ENCODE results near the gene DMKN. TPM values are rescaled to one million over a fixed set of nuclear protein-coding genes. Genes with fewer than 3 reads are reported as not detected.
A peak's percentile ranks its signal among the peaks of the same experiment; 100 is the strongest.

Gene DMKN, protein sequence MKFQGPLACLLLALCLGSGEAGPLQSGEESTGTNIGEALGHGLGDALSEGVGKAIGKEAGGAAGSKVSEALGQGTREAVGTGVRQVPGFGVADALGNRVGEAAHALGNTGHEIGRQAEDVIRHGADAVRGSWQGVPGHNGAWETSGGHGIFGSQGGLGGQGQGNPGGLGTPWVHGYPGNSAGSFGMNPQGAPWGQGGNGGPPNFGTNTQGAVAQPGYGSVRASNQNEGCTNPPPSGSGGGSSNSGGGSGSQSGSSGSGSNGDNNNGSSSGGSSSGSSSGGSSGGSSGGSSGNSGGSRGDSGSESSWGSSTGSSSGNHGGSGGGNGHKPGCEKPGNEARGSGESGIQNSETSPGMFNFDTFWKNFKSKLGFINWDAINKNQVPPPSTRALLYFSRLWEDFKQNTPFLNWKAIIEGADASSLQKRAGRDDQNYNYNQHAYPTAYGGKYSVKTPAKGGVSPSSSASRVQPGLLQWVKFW
- 100 to 1,000 TPM in 4 of 5 donors, 10 to 100 TPM in 1; 91.2 to 146 (median 119) TPM for polyA plus RNA-seq (ENCODE audit: insufficient read depth in 1 of 5, insufficient read length in 5 of 5, low replicate concordance in 1 of 5)
- long read RNA-seq, donor 1, partial matches to known transcripts, result 0 of 22 reads
- long read RNA-seq, donor 1, other reads (novel, unspliced or antisense), result 0 of 22 reads
- long read RNA-seq, donor 2, partial matches to known transcripts, result 0 of 8 reads
- long read RNA-seq, donor 2, other reads (novel, unspliced or antisense), result 0 of 8 reads
- long read RNA-seq, donor 3, partial matches to known transcripts, result 0 of 12 reads
- long read RNA-seq, donor 3, other reads (novel, unspliced or antisense), result 0 of 12 reads
- long read RNA-seq, donor 4, partial matches to known transcripts, result 0 of 9 reads
- long read RNA-seq, donor 4, other reads (novel, unspliced or antisense), result 0 of 9 reads
- long read RNA-seq, donor 5, partial matches to known transcripts, result 0 of 22 reads
- long read RNA-seq, donor 5, other reads (novel, unspliced or antisense), result 0 of 22 reads
- long read RNA-seq, donor 6, partial matches to known transcripts, result 0 of 12 reads
- long read RNA-seq, donor 6, other reads (novel, unspliced or antisense), result 0 of 12 reads
- long read RNA-seq, donor 7, partial matches to known transcripts, result 0 of 4 reads
- long read RNA-seq, donor 7, other reads (novel, unspliced or antisense), result 0 of 4 reads
- long read RNA-seq, donor 8, partial matches to known transcripts, result 0 of 2 reads
- long read RNA-seq, donor 8, other reads (novel, unspliced or antisense), result 0 of 2 reads

DNA sequence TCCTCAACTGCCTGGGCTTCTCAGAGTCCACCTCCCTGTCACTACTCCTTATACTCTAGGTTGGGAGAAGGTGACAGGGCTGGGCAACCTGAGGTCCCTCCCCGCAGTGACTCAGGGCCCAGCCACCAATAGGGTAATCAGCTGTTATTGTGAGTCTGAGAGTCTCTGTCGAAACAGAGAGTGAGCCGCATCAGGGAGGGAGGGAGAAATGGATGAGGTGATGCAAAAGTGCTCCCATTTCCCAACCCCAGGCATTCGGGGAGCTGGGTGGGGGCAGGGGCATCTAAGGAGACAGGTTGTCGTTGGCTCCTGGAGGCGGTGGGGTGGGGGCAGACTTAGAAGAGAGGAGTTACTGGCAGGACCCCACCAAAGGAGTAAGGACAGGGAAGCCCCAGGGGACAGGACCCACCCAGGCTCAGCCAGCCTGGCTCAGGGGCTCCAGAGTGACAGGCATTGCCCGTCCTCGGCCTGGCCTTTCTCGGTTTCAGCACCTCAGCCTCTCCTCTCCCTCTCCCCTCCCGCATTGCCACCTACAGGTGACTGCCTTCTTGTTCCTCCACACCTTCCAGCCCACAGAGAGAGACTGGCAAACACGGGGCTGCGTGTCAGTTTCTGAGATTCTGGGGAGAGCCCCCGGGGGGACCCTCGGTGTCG lies at the start of gene DMKN:
TSS of gene DMKN (minus strand) at position 22 of the 654 bp plus-strand sequence. CDS start 174 bp downstream, outside the sequence.
- no peak for DNase-seq

DNA sequence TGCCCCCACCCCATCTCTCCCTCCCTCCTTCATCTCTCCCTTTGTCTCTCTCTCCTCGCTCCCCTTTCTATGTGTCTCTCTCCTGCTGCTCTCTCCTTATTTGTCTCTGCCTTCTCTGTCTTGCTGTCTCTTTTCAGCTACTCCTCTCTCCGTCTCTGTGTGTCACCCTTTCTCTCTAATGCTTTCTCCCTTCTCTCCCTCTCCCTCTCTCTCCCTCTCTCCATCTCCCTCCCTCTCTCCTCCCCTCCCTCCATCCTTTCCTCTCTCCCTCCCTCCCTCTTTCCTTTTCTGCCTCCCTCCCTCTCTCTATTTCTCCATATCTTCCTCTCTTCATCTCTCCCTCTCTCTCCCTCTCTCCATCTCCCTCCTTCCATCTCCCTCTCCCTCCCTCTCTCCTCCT lies 49.3 kb upstream of the DMKN start:
- no peak for DNase-seq

DNA sequence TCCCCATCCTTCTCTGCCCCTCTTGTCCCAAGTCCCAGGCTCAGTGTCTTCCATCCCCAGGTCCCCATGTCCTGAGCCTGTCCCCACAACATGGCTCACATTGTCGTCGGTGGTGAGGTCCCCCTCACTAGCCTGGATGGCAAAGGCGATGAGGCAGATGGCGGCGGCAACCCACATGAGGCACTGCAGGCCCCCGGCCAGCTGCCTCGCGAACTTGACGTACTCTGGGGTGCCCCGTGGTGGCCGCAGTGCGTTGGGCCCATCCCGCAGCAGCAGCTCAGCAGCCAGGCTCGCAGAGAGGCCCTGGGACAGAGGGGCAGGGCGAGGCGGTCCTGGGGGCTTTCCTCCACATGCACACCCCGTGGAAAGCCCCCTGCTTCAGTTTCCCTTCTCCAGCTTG lies 48.9 kb upstream of the DMKN start:
- DNase-seq, result no peak

DNA sequence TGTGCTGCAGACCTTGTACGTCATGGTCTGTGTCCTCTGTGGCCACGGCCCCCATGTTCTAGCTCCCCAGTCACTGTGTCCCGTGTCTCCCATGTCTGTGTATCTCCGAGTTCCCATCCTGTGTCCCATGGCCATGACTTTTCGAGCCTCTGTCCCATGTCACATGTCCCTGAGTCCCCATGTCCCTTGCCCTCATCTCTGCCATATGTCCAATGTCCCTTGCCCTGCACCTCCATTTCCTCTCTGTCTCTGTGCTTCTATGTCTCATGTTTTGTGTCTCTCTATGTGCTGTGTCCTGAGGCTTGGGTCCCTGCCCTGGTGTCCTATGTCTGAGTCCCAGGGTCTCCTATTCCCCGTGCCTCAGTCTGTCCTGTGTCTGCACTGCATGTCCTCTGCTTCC lies 48.0 kb upstream of the DMKN start:
- DNase-seq, result no peak

DNA sequence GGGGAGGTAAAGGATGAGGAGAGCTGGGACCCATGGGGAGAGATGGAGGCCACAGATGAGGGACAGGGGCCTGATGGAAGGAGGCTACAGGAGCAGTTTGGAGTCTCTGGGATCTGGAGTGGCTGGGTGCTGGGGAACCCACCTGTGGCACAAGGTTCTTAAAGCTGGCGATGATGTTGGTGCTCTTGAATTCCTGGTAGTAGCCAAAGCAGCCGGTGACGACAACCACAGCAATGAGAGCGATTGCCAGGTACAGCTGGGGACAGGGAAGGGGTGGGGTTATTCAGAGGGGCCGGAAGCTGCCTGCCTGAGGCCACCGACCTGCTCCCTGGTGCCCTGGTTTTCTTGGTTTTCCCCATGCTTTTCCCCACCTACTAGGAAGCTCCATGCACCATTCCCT lies 47.2 kb upstream of the DMKN start:
- no peak for DNase-seq

DNA sequence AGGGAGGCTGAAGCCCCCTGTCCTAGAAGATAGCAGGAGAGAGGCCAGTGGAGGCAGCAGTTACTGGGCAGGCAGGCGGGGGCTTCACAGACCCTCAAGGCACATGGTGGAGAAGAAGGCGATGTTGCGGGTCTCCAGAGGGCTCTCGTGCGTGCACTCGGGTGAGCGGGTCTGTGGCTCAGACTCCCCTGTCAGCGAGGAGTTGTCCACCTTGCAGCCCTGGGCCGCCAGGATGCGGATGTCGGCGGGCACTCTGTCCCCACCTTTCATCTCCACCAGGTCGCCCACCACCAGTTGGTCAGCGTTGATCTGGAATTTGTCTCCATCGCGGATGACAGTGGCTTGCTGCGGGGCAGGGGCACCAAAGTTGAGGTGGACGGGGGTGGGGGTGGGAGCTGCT lies 46.8 kb upstream of the DMKN start:
- no peak for DNase-seq

DNA sequence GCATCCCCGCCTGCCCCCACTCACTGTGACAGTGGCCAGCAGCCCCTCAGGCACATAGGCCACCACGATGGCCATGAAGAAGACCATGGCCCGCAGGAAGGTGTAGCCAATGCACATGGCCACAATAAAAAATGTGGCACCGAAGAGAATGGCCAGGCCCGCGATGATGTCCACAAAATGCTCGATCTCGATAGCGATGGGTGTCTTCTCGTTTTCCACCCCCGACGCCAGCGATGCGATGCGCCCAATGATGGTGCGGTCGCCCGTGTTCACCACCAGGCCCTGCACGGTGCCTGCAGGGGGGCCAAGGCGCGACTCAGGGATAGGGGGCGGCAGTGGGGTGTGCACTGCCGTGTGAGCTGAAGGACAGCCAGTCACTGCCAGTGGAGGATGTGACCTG lies 46.3 kb upstream of the DMKN start:
- DNase-seq, result no peak

DNA sequence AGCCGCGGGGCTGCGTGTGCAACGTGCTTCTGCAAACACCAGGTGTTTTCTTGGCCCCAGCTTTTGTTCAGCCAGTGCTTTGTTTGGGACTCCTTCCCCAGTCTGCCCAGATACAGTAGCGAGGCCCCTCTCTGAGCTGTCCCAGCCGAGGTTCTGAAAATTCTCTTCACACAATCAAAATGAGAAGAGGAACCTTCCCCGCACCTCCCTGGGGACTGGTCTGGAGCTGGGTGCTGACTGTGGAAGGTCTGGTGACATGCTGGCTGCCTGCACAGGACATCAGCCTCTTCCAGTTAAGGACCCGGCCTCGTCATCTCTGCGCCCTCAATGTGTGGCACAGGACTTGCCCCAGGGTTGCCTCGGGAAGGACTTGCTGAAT lies 45.8 kb upstream of the DMKN start:
- DNase-seq, result no peak

DNA sequence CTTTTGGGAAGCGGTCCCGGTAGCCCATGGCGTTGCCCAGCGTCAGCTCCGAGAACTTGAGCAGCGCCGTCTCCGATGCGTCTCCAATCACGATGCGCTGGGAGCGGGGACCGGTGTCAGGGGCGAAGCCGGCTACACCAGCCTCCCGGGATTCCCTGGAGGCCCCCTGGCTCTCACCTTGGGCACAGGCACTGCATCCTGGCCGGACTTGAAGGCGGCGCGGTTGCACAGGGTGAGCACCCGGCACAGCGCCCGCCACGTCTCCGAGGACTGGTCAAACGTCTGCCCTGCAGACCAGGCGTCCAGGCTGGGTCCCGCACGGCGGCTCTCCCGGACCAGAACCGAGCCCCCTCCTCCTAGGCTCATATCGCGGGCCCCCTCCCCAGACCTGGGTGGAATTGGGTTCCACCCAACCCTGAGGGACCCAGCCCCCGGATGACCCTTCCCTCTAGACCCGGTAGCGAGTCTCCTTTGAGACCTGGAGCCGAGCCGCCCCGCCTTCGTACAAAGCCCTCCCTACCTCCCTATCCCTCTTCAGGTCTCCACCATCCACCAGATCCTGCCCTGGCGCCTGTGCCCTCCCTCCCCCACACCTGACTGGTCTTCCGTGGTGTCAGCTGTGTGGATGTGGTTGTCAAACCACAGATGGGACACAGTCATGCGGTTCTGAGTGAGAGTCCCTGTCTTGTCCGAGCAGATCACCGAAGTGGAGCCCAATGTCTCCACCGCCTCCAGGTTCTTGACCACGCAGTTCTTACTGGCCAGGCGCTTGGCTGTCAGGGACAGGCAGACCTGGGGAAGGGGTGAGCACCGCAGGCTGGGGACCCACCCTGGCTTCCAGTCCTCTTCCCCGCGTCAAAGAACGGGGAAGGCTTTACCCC lies 45.2 kb upstream of the DMKN start:
- no peak for DNase-seq

DNA sequence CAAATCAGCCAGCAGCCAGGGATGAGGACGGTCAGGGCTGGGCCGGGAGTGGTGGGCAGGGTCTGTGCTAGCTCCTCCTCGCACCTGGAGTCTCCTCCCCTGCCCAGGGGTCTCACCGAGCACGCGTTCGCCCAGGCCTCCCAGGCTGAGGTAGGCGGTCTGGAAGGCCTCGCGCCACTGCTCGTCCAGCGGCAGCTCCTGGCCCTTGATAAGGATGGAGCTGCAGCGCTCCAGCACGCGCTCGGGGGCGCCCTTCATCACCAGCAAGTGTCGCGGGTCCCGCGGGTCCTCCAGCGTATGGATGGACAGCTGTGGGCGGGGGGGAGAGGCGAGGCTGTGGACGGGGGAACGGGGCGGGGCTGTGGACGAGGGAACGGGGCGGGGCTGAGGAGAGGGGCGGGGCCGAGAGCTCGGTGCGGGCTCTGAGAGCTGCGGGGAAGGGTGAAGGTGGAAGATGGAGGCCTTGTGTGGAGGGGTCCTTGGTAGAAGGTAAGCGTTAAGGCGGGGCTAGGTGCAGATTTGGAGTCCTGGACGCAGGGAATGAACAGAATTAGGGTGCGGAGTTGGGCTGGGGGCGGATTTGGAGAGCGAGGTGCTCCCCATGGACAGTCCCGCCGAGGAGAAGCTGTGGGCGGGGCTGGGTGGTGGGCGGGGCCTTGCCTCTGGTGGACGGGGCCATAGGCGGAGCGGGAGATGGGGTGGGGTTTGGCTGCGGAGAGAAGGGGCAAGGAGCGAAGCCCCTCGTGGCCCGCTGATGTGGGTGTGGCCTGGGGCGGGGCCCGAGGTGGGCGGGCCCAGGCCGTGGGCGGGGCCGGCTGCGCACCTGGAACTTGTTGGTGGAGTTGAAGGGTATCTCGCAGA lies 44.3 kb upstream of the DMKN start:
- peak; percentile 20 for DNase-seq

DNA sequence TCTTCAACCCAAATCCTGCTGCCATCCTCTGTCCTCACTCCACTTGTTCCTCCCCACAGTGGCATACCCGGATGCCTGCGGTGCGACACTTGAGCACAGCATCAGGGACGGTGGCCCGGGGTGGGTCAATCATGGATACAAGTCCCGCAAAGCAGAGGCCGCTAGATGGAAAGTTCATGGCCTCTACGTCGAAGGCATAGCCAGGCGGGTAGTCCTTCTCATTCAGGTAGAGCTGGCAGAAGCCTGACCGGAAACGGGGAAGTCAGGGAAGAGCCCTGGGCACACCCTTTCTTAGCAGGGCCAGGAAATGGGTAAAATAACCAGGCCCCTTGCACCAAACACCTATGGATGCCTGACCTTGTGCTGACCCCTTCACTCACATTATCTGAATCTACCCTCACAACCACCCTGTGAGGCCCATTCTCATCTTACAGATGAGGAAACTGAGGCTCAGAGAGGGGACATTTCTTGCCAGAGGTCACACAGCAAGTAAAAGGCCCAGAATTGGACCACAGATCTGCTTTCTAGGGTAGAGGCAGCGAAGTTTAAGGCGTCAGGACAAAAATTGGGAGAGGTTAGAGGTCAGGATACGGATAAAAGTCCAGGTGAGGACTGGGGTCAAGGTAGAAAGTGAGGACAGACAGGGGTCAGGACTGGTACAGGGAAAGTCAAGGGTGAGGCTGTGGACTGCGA lies 43.5 kb upstream of the DMKN start:
- DNase-seq, result no peak

DNA sequence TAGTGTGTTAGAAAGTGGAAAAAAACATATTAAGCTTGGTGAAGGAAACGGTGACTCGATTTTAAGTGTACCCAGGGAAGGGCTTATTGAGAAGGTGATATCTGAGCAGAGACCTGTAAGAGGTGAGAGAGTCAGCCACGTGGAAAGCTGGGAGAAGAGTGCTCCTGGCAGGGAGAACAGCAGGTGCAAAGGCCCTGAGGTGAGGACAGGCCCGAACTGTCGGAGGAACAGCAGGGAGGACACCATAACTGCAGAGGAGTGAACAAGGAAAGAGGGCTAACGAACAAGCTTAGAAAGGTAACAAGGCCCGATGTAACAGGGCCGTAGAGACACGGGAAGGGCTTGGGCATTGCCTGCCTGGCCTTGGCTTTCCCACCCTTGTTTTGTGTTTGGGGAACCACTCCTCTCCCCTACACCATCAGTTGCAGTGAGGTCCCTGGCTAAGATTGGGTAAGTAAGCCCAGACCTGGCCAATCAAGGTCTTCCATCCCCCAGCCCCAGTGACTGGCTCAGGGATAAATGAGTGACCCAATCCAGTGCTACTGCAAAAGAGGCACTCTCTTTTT lies 42.7 kb upstream of the DMKN start:
- DNase-seq, result no peak

DNA sequence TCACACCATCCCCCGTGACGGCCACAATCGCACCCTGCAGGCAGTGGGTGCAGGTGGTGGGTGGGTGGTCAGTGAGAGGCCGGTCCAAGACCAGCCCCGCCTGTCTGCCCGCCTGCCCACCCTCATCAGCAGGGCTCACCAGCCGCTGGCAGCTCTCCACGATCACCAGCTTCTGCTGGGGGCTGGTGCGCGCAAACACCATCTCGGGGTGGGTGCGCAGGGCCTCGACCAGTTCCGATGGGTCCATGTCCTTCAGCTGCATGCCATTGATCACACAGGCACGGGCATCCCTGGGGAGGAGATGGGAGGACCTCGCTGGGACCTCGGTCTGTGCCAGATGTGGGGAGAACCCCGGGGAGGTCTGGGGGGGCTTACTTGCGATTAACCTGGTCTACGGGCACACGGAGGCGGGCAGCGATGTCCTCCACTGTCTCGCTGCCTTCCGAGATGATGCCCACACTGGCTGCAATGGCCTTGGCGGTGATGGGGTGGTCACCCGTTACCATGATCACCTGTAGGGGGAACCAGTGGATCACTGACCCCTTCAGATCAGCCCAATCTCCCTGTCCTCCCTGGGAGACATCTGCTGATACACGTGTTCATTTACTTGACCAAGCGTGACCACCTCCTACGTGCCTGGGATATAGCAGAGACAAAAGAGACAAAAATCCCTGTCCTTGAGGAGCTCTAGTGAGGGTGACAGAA lies 42.0 kb upstream of the DMKN start:
- no peak for DNase-seq

DNA sequence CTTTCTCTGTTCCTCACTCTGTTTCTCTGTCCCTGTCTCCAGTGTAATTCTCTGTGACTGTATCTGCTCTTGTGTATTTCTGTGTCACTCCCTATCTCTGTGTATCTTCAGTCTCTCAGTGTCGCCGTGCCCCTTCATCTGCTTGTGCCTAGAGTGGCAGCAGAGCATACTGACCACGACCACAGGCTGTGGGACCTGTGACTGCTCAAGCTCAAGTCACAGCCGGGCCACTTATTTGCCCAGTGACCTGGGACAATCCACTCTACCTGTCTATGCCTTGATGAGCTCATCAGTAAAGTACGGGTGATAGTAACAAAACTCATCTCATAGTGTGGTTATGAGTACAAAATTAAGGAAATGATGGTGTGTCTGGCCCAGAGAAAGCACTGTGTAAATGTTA lies 40.6 kb upstream of the DMKN start:
- DNase-seq, result no peak

DNA sequence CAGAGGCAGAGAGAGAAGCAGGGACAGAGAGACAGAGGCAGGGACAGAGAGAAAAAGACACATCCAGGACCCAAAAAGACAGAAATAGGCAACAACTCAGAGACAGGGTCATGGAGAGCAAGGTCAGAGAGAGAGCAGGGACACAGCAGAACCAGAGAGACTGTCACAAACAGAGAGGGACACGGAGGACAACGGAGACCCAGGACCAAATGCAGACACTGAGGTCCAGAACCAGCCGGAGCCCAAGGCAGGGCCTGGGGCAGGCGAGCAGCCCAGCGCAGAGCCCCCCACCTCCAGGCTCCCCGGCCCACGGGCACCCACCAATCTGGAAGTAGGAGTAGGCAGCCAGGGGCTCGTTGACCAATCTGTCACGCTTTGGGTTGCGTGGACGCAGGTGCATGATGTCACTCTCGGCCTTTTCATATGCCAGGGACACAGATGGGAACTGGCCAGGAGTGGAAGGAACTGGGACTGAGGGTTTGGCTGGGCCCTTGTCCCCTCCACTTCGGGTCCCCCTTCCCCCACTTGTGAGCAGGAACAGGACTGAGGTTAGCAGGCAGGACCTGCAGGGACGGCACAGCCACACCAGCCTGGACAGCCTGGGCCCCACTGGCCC lies 40.0 kb upstream of the DMKN start:
- DNase-seq, result no peak

DNA sequence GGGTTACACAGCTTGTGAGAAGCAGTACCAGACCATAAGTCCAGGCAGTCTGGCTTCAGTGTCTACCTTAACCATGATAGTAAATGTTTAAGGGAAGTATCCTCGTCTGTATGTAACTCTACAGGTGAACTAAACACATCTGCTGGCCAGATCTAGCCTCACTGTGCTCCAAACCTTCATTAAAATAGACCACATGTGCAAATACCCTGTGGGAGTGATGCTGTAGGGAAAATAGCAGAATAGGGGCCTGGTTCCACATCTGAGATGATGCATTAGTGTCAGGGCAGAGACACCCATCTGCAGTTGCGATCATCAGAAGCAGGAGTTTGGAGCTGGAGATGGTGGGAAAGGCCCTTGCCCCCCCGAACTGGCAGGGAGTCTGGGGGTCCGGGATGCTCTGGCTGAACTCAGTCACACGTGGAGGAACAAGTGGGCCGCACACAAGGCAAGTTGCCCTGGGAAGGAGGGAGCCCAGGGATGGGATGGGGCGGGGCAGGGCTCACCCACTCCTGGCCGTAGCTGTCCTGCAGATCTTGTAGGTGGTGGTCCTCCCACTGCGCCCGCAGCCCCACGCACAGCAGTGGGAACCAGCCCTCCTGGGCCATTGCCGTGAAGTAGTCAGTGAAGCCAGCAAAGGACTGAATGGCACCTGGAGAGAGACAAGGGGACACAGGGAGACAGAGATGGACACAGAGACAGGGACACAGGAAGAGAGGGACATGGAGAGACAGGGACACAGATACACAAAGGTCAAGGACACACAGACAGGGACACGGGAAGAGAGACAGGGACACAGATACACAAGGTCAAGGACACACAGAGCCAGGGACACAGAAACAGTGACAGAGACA lies 39.3 kb upstream of the DMKN start:
- DNase-seq, result no peak
